ENCODE data around the gene KCNT1. TPM values are rescaled to one million over a fixed set of nuclear protein-coding genes. Genes with fewer than 3 reads are reported as not detected.

Gene KCNT1
- total RNA-seq, 1 experiment from 2014 or later = not detected

- Histone ChIP-seq H3K36me3 (no peaks in the 10 kb centered on the region), H3K4me3 (no peak overlapping the region), H3K27me3 (no peaks in the 10 kb centered on the region), H3K9me3 (no peaks in the 10 kb centered on the region)
- no peak for DNase-seq
Observed at GRCh38 chr9:135773530-135774238, 71.7 kb downstream of the KCNT1 start.

DNA sequence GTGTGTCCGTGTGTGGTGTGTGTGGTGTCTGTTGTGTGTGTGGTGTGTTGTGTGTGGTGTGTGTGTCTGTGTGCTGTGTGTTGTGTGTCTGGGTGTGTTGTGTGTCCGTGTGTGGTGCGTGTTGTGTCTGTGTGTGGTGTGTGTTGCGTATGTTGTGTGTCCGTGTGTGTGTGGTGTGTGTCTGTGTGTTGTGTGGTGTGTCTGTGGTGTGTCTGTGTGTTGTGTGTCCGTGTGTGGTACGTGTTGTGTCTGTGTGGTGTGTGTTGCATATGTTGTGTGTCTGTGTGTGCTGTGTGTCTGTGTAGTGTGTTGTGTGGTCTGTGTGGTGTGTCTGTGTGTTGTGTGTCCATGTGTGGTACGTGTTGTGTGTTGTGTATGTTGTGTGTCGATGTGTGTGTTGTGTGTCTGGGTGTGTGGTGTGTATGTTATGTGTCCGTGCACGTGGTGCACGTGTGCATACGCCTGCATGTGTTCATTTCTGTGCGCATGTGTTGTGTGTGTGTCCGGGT, 72.3 kb downstream of the KCNT1 start:
- Histone ChIP-seq H3K27me3 (no peaks in the 10 kb centered on the region), H3K36me3 (no peaks in the 10 kb centered on the region), H3K4me3 (no peak overlapping the region), H3K9me3 (no peaks in the 10 kb centered on the region)
- DNase-seq = no peak

- Histone ChIP-seq H3K36me3 (no peaks in the 10 kb centered on the region), H3K27me3 (no peaks in the 10 kb centered on the region), H3K9me3 (no peaks in the 10 kb centered on the region), H3K4me3 (no peak overlapping the region)
- DNase-seq = no peak
Observed at GRCh38 chr9:135774794-135775525, 73.0 kb downstream of the KCNT1 start.

GRCh38 chr9:135775911-135776310, 73.9 kb downstream of the KCNT1 start:
- no peak for DNase-seq
- Histone ChIP-seq H3K36me3 (no peaks in the 10 kb centered on the region), H3K9me3 (no peaks in the 10 kb centered on the region), H3K4me3 (no peak overlapping the region), H3K27me3 (no peaks in the 10 kb centered on the region)

GRCh38 chr9:135776893-135777622, 75.1 kb downstream of the KCNT1 start:
- no peaks in the 10 kb centered on the region for H3K27me3 ChIP-seq
- no peak overlapping the region for H3K4me3 ChIP-seq
- no peaks in the 10 kb centered on the region for H3K9me3 ChIP-seq
- no peak for DNase-seq
- H3K36me3 ChIP-seq = no peaks in the 10 kb centered on the region

DNA sequence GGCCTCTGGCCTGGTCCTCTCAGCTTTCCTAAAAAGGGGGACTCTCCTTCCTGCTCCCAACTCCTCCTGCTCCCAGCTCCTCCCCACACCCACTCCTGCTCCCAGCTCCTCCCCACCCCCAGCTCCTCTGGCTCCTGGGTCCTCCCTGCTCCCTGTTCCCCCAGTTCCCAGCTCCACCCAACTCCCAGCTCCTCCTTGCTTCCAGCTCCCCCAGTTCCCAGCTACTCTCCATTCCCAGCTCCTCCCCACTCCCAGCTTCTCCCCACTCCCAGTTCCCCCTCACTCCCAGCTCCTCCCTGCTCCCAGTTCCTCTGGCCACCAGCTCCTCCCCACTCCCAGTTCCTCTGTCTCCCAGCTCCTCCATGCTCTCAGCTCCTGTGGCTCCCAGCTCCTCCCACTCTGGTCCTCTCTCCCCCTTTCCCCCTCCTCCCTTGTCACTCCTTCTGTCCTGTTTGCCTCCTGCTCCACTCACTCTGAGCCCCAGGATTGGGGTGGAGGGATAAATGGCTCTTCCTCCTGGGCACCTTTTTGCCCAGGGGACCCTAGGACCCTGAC, 75.7 kb downstream of the KCNT1 start:
- Histone ChIP-seq H3K27me3 (no peaks in the 10 kb centered on the region), H3K36me3 (no peaks in the 10 kb centered on the region), H3K9me3 (no peaks in the 10 kb centered on the region), H3K4me3 (no peak overlapping the region)
- no peak for DNase-seq

DNA sequence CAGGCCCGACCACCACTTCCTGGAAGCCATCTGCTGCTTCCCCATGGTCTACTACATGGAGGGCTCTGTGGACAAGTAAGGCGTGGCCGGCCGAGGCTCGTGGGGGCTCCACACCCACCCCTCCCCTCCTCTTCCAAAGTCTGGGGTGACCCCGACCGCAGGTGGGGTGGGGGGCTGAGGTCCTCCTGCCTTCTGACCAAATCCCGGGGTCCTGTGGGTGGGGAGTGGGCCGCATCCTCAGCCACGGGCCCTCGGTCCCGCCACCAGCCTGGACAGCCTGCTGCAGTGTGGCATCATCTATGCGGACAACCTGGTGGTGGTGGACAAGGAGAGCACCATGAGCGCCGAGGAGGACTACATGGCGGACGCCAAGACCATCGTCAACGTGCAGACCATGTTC, 76.4 kb downstream of the KCNT1 start:
- no peaks in the 10 kb centered on the region for H3K9me3 ChIP-seq
- no peaks in the 10 kb centered on the region for H3K36me3 ChIP-seq
- DNase-seq = no peak
- H3K4me3 ChIP-seq = no peak overlapping the region
- H3K27me3 ChIP-seq = no peaks in the 10 kb centered on the region

DNA sequence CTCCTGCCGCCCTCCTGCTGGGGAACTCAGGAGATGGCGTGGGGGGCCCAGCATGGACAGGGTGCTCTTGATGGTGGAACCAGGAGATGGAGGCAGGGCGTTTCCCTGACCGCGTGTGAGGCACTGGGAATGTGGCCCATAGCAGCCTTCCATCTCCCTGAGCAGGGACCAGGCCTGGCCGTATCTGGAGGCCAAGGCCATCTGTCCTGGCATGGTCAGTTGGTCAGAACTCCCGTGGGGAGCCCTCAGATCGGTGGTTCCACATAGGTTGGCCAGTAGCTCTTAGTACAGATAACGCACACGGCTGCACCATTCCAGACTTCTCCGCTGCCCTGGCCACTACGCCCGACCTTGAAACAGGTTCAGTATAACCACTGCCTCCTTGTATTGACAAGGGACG, 77.6 kb downstream of the KCNT1 start:
- H3K27me3 ChIP-seq = no peaks in the 10 kb centered on the region
- DNase-seq = no peak
- no peak overlapping the region for H3K4me3 ChIP-seq
- H3K9me3 ChIP-seq = no peaks in the 10 kb centered on the region
- H3K36me3 ChIP-seq = no peaks in the 10 kb centered on the region

- DNase-seq = no peak
- no peaks in the 10 kb centered on the region for H3K27me3 ChIP-seq
- no peaks in the 10 kb centered on the region for H3K36me3 ChIP-seq
- no peak overlapping the region for H3K4me3 ChIP-seq
- H3K9me3 ChIP-seq = no peaks in the 10 kb centered on the region
Observed at GRCh38 chr9:135780086-135780485, 78.1 kb downstream of the KCNT1 start.

DNA sequence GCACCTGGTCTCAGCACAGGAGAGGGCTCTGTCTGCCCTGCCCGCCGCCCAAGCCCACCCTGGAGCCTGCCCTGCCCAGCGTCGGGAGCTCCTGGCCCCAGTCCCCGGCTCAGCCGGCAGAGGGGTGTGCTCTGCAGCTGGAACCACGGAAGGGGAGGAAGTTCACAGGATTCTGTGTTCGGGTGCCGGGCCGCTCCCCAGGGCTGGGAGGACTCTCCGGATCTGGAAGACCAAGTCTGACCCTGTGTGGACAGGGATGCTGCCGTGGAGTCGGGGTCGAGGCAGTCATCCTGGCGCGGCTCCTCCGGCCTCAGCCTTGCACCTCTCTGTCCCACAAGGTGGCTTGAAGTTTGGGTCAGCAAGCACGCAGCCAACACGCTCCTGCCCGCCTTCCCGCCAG, 78.6 kb downstream of the KCNT1 start:
- Histone ChIP-seq H3K4me3 (no peak overlapping the region), H3K27me3 (no peaks in the 10 kb centered on the region)

GRCh38 chr9:135782946-135783345, 81.0 kb downstream of the KCNT1 start:
- no peaks in the 10 kb centered on the region for H3K36me3 ChIP-seq
- DNase-seq = no peak
- no peaks in the 10 kb centered on the region for H3K9me3 ChIP-seq
- H3K27me3 ChIP-seq = no peaks in the 10 kb centered on the region
- H3K4me3 ChIP-seq = no peak overlapping the region

More for the DNA sequence above, 78.6 kb downstream of the KCNT1 start:
- no peaks in the 10 kb centered on the region for H3K36me3 ChIP-seq
- no peak for DNase-seq
- H3K9me3 ChIP-seq = no peaks in the 10 kb centered on the region

GRCh38 chr9:135783540-135784245, 81.7 kb downstream of the KCNT1 start:
- Histone ChIP-seq H3K9me3 (no peaks in the 10 kb centered on the region), H3K27me3 (no peaks in the 10 kb centered on the region), H3K4me3 (no peak overlapping the region), H3K36me3 (no peaks in the 10 kb centered on the region)
- DNase-seq = no peak

GRCh38 chr9:135785013-135785575, 83.1 kb downstream of the KCNT1 start:
- H3K36me3 ChIP-seq = no peaks in the 10 kb centered on the region
- H3K4me3 ChIP-seq = no peak overlapping the region

GRCh38 chr9:135786146-135786690, 84.2 kb downstream of the KCNT1 start:
- H3K4me3 ChIP-seq = no peak overlapping the region
- H3K9me3 ChIP-seq = no peaks in the 10 kb centered on the region
- no peak for DNase-seq
- H3K36me3 ChIP-seq = no peaks in the 10 kb centered on the region
- no peaks in the 10 kb centered on the region for H3K27me3 ChIP-seq

More at GRCh38 chr9:135785013-135785575, 83.1 kb downstream of the KCNT1 start:
- Histone ChIP-seq H3K27me3 (no peaks in the 10 kb centered on the region), H3K9me3 (no peaks in the 10 kb centered on the region)
- no peak for DNase-seq

DNA sequence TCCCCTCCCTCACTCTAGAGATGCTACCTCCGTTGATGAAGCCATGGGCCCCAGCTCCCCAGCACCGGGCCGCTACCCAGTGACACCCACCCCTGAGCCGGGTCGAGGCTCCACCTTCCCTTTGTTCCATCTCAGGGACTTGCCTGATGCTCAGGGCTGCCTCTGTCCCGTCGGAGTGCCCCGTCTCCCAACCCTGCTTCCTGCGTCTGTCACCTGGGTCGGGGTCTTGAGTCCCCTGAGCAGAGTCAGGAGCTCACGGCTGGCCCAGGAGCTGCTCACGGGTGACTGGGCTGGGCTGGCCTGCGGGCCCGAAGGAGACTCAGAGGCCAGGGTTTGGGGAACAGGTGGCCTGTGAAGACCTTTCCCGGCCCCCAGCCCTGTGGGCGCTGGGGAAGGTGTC, 85.3 kb downstream of the KCNT1 start:
- DNase-seq = no peak
- H3K9me3 ChIP-seq = no peaks in the 10 kb centered on the region
- H3K27me3 ChIP-seq = no peaks in the 10 kb centered on the region
- H3K36me3 ChIP-seq = no peaks in the 10 kb centered on the region
- no peak overlapping the region for H3K4me3 ChIP-seq

Data from MG63 (cell line).